Hematopoietic multipotent progenitor cell treated with erythropoietin and hydrocortisone succinate and interleukin-3 and kit ligand, for 4 days (in vitro differentiated cells): ENCODE measurements around the gene EXTL2.
"Not testable (repeated sequence)": the region's sequence is repeated elsewhere in the genome, so short reads cannot be mapped to it uniquely, and the experiment has no call there.

Source experiments
- DNase-seq: peaks from one replicate; pipeline ENCODE4 v3.0.0-alpha.2; 2015

The EXTL2 gene

DNA sequence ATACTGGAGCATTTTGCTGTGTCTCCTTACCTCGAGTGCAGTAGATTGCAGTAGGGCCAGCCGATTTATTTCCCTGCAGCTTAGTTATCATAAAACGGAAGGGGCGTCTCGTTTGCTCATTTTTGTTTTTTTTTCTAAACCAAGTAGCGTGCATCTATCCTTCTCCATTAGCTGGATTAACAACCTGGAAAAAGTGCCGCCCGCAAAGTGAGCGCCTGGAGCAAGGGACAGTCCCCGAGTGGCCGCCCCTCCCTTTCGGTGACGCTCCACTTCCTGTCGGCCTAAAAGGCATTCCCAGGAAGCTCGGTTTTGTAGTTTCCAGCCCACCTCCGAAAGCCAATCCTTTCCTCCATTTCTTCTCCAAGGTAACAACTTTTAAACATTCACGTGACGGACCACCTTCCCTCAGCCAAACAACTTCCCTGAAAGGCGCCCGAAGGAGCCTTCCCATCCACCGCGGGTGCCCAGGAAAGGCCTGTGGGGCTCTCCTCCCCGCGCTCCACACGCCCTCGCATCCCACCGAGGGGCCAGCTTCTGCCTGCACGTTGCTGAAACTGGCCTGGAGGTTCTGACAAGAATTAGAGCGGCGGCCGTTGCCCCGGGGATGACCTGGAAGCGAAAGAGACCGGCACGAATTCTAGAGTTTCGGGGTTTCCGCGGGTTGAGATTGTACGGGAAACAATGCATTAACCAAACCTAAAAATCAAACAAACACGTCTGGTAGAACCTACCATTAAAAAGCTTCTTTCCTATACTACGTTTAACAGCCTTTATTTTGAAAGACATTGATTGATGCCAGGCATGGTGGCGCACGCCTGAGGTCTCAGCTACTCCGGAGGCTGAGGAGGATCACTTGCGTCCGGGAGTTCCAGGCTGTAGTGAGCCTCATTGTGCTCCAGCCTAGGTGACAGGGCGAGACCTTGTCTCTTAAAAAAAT is at the start of gene EXTL2:
Gene EXTL2, minus strand, starts transcription at position 240 of the 937 bp plus-strand sequence. CDS start 6,085 bp downstream, outside the sequence.
- DNase-seq: peak; percentile 84

GRCh38 chr1:100943533-100943932 is 48.9 kb upstream of the EXTL2 start:
- DNase-seq: no peak

GRCh38 chr1:100942304-100943046 is 47.8 kb upstream of the EXTL2 start:
- DNase-seq: no peak

GRCh38 chr1:100941580-100942216 is 47.1 kb upstream of the EXTL2 start:
- no peak for DNase-seq

- no peak for DNase-seq
Measured at GRCh38 chr1:100941098-100941527, 46.5 kb upstream of the EXTL2 start.

- DNase-seq: no peak
Measured at GRCh38 chr1:100936194-100936967, 41.7 kb upstream of the EXTL2 start.

DNA sequence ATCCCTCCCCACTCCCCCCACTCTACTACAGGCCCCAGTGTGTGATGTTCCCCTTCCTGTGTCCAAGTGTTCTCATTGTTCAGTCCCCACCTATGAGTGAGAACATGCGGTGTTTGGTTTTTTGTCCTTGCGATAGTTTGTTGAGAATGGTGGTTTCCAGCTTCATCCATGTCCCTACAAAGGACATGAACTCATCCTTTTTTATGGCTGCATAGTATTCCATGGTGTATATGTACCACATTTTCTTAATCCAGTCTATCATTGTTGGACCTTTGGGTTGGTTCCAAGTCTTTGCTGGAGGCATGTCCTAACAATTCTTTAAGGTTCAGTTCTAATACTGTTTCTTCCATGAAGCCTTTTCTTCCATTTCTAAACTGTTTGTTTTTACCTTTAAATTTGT is 38.9 kb upstream of the EXTL2 start:
- not testable (repeated sequence) for DNase-seq

DNA sequence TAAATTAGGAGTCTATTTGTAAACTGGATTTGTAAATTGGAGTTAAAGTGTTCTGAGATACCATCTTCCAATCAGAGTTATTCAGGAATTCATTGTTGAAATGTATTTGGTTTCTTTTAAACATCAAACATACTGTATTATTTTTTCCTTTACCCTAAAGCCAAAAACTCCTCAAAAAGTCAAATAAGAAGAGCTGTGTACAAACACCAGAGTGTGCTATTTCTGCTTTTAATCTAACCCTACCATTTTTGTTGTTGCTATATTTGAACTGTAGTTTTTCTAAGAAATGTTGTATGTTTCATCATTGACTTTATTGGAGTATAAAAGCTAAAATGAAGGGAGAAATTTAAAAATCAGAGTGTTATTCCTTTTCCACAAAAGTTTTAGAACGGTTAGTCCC is 37.1 kb upstream of the EXTL2 start:
- peak; percentile 14 for DNase-seq

- no peak for DNase-seq
Measured at GRCh38 chr1:100930494-100930893, 35.9 kb upstream of the EXTL2 start.

- peak; percentile 69 for DNase-seq
Measured at GRCh38 chr1:100928128-100928527, 33.5 kb upstream of the EXTL2 start.

DNA sequence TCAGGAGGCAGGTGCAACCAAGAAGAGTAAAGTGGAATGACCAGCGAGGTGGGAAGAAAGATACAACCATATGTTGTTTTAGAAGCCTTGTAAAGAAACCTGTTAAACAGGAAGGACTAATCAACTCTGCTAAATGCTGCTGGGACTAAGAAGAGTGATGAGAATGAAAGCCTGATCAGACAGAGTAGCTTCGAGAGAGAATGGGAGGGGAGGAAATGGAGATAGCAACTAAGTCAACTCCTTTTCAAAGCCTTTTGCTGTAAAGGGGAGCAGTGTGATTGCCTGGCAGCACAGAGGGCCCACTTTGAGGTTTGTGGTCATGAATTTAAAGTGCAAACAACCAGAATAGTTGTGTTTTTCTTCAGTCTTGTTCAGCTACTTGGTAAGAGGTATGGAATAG is 32.6 kb upstream of the EXTL2 start:
- peak; percentile 53 for DNase-seq

GRCh38 chr1:100926240-100926639 is 31.6 kb upstream of the EXTL2 start:
- no peak for DNase-seq

- no peak for DNase-seq
Measured at GRCh38 chr1:100924991-100925390, 30.3 kb upstream of the EXTL2 start.

GRCh38 chr1:100924212-100924611 is 29.6 kb upstream of the EXTL2 start:
- no peak for DNase-seq

DNA sequence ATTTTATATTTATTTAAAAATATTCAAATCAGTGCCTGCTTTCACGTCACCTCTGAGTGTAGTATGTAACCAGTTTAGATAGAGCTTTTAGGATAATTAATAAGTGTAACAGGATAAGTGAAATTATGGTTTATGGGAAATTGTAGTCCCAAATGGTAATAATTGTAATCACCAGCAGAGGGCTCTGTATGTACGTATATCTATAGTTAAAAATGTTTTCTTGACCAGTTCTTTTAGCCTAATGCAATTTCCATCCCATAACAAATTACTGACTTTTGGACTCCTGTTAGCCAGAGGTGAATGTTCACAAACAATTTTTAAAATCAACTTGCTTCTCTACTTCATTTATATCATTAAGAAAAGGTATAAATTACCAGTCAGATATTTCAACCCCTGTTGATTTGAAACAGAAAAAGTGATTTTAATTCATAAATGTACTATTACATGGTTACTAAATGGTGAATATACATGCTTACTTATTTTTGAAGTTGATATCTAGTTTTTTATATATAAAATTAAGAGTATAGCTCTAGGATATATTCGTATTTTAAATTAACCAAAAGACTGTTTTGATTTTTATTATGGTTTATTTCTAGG is 26.6 kb upstream of the EXTL2 start:
- peak; percentile 81 for DNase-seq

DNA sequence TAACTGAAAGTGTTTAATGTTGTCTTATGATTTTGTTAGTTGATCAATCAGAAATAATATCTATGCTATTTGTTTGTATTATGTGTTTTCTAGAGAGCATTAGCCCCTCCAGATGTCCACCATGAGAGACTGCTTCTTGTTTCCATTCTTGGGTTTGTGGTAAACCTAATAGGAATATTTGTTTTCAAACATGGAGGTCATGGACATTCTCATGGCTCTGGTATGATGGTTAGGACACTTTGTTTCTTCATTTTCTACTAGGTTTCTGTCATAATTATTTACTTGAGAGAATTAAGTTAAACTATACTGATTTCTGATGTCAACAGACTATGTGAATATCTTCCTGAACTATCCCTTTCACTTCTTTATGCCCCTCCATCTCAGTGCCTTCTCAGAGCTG is 17.4 kb upstream of the EXTL2 start:
- DNase-seq: no peak

DNA sequence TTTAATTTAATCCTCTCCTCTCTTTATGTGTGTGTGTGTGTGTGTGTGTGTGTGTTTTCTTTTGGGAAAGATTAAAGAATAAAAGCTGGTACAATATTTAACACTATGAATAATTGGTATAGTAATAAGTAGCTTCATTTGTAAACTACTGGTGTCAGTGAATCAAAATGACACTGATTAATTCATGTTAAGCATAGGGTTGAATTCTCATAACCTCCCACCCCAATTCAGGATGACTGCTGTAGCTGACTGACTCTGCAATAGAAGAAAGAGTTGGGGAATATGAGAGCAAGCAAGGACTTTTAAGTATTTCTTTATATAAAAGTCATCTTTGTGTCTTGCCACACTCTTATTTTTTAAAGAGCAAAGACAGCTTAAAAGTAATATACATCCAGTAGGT is 14.4 kb upstream of the EXTL2 start:
- no peak for DNase-seq

DNA sequence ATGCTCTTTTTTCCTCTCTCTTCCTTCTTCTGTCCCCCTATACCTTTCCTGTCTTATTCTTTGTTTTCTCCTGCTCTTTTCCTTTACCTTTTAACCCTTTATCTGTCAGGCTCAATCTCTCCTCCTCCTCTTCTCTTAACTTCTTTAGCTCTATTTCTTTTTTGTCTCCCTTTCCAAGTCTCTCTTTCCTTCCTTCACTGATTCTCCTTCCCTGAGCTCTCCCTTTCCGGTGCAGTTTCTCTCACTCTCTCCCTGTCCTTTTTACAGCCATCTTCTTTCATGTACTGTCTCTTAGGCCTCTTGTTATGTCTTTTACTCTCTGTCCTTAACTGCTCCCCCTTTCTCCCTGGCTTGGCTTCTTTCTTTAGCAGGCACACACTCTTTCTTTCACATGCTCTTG is 13.2 kb upstream of the EXTL2 start:
- DNase-seq: no peak

- no peak for DNase-seq
Measured at GRCh38 chr1:100905181-100905580, 10.5 kb upstream of the EXTL2 start.

DNA sequence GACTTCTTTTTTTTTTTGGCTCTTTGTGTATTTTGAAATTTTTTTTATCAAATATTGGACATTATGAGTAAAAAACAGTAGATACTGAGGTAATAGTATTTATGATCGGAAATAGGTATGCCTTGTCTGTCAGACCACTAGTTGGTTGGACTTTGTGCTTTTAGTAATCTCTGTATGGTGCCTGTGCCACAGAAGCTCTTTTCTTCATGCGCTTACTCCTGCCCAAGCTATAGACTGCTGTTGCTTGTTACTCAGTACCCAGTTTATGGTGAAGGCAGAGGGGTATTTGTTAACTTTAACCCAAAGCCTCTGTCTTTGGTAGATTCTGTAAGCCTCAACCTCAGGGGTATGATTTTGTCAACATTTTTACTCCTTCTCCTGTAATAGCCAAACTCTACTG is 9.9 kb upstream of the EXTL2 start:
- DNase-seq: no peak

- no peak for DNase-seq
Measured at GRCh38 chr1:100903777-100904176, 9.1 kb upstream of the EXTL2 start.

DNA sequence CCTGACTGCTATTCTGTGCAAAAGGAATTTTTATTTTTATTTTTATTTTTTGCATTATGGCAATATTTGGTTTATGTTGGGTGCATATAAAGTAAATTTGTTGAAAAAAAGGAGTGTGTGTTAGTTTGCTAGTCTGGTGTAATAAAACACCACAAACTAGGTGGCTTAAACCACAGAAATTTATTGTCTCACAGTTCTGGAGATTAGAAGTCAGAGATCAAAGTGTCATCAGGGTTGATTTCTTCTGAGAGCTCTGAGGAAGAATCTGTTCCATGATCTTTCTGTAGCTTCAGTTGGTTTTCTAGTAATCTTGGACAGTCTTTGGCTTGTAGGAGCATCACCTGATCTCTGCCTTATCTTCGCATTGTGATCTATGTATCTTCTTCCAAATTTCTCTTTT is 7.7 kb upstream of the EXTL2 start:
- peak; percentile 18 for DNase-seq
